Memory B cell (primary cell): ENCODE data around the gene HADH.
"Not testable (repeated sequence)": the region's sequence is repeated elsewhere in the genome, so short reads cannot be mapped to it uniquely, and the experiment has no call there.

Source experiments
- ATAC-seq: fragments of 150-1000 bp; cut with Tn5 transposase; 2 replicates; pipeline ENCODE4 v1.10.0; 2021; ENCODE audit warnings: low read depth, mild to moderate bottlenecking, moderate library complexity
- DNase-seq, 2 donors: peaks; one replicate each; pipeline ENCODE4 v3.0.0; 2022; ENCODE audit warnings: low spot score in 2 of 2
- H3K27ac Mint-ChIP-seq: one replicate; pipeline ENCODE4 v1.8.0; 2022; ENCODE audit warnings: mild to moderate bottlenecking, moderate library complexity, mixed read lengths
- H3K27me3 Mint-ChIP-seq: one replicate; pipeline ENCODE4 v1.8.0; 2022; ENCODE audit warnings: mixed read lengths
- H3K36me3 Mint-ChIP-seq: one replicate; pipeline ENCODE4 v1.8.0; 2022; ENCODE audit warnings: mild to moderate bottlenecking, mixed read lengths
- H3K4me1 Mint-ChIP-seq: one replicate; pipeline ENCODE4 v1.8.0; 2022; ENCODE audit warnings: mixed read lengths
- H3K4me3 Mint-ChIP-seq: one replicate; pipeline ENCODE4 v1.8.0; 2022; ENCODE audit warnings: mild to moderate bottlenecking, moderate library complexity, mixed read lengths
- H3K9me3 Mint-ChIP-seq: one replicate; pipeline ENCODE4 v1.8.0; 2022; ENCODE audit warnings: mixed read lengths

HADH gene

GRCh38 chr4:107989537-107990386, at the start of gene HADH:
Gene HADH, plus strand, starts transcription at chr4:107989889. Its CDS starts 44 bp downstream, at chr4:107989933.
- H3K4me1 Mint-ChIP-seq: peaks cover 40% of the 10 kb centered on the region
- DNase-seq (peak; percentile 93), ATAC-seq (peak; percentile 95)
- H3K27ac Mint-ChIP-seq: peak within 1 kb of the TSS; percentile 94
- peak within 1 kb of the TSS; percentile 96 for H3K4me3 Mint-ChIP-seq
- H3K36me3 Mint-ChIP-seq: no peaks in the 10 kb centered on the region
- H3K9me3 Mint-ChIP-seq: no peaks in the 10 kb centered on the region
- H3K27me3 Mint-ChIP-seq: no peaks in the 10 kb centered on the region

GRCh38 chr4:107945809-107946208, 43.9 kb upstream of the HADH start:
- no peaks in the 10 kb centered on the region for H3K9me3 Mint-ChIP-seq
- no peak for ATAC-seq
- no peak overlapping the region for H3K27ac Mint-ChIP-seq
- no peaks in the 10 kb centered on the region for H3K27me3 Mint-ChIP-seq
- no peak overlapping the region for H3K4me3 Mint-ChIP-seq
- DNase-seq: no peak
- peaks cover 44% of the 10 kb centered on the region for H3K36me3 Mint-ChIP-seq
- no peaks in the 10 kb centered on the region for H3K4me1 Mint-ChIP-seq

- peaks cover 6% of the 10 kb centered on the region for H3K9me3 Mint-ChIP-seq
- ATAC-seq (no peak), DNase-seq (no peak)
- H3K4me3 Mint-ChIP-seq: no peak overlapping the region
- no peaks in the 10 kb centered on the region for H3K27me3 Mint-ChIP-seq
- no peaks in the 10 kb centered on the region for H3K4me1 Mint-ChIP-seq
- no peak overlapping the region for H3K27ac Mint-ChIP-seq
- H3K36me3 Mint-ChIP-seq: peaks cover 47% of the 10 kb centered on the region
Observed at GRCh38 chr4:107950746-107951540, 38.7 kb upstream of the HADH start.

DNA sequence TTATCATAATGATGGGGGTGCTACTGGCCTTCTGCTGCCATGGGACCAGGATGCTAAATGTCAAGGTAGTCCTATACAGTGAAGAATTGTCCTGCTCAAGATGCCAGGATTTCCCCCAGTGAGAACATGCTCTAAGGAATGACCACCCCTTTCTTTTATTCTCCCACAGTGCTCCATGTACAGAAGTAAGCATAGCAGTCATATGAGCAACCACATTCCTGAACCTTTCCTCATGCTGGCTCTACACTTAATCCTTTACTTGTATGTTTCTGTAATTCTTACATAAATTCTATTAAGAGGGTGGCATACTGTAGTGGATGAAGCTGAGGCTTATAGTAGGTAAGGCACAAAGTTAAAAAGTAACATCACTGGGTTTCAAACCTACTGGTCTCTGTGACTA, 38.1 kb upstream of the HADH start:
- Mint-ChIP-seq H3K27me3 (no peaks in the 10 kb centered on the region), H3K4me3 (no peak overlapping the region), H3K27ac (no peak overlapping the region), H3K36me3 (peaks cover 49% of the 10 kb centered on the region), H3K9me3 (peaks cover 12% of the 10 kb centered on the region), H3K4me1 (no peaks in the 10 kb centered on the region)
- DNase-seq: no peak
- ATAC-seq: no peak

DNA sequence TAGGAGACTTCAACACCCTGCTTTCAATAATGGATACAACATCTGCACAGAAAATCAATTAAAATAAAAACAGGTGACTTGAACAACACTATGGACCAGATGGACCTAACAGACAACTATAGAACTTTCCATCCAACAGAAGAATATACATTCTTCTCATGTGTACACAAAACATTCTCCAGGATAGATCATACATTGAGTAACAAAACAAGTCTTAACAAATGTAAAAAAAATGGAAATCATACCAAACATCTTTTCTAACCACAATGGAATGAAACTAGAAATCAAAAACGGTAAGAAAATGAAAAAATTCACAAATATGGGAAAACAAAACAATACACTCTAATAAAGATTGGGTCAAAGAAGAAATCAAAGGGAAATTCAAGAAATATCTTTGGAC, 33.7 kb upstream of the HADH start:
- Mint-ChIP-seq H3K4me3 (no peak overlapping the region), H3K9me3 (peaks cover 19% of the 10 kb centered on the region), H3K36me3 (peaks cover 27% of the 10 kb centered on the region), H3K27ac (no peak overlapping the region), H3K27me3 (no peaks in the 10 kb centered on the region), H3K4me1 (no peaks in the 10 kb centered on the region)
- no peak for DNase-seq
- no peak for ATAC-seq

- no peak overlapping the region for H3K27ac Mint-ChIP-seq
- no peak for DNase-seq
- no peaks in the 10 kb centered on the region for H3K4me1 Mint-ChIP-seq
- ATAC-seq: peak; percentile 45
- no peak overlapping the region for H3K4me3 Mint-ChIP-seq
- no peaks in the 10 kb centered on the region for H3K36me3 Mint-ChIP-seq
- peaks cover 3% of the 10 kb centered on the region for H3K27me3 Mint-ChIP-seq
- no peaks in the 10 kb centered on the region for H3K9me3 Mint-ChIP-seq
Observed at GRCh38 chr4:107966903-107967302, 22.8 kb upstream of the HADH start.

GRCh38 chr4:107967519-107967918, 22.2 kb upstream of the HADH start:
- DNase-seq, ATAC-seq, H3K36me3 Mint-ChIP-seq, H3K27me3 Mint-ChIP-seq, H3K4me3 Mint-ChIP-seq, H3K27ac Mint-ChIP-seq, H3K4me1 Mint-ChIP-seq, H3K9me3 Mint-ChIP-seq: not testable (repeated sequence)

DNA sequence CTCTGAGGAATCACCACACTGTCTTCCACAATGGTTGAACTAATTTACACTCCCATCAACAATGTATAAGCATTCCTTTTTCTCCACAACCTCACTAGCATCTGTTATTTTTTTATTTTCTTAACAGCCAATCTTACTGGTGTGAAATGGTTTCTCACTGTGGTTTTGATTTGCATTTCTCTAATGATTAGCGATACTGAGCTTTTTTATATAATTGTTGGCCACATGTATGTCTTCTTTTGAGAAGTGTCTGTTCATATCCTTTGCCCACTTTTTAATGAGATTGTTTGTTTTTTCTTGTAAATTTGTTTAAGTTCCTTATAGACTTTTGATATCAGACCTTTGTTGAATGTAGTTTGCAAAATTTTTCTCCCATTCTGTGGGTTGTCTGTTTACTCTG, 21.8 kb upstream of the HADH start:
- not testable (repeated sequence) for H3K27ac Mint-ChIP-seq, H3K9me3 Mint-ChIP-seq, H3K4me1 Mint-ChIP-seq, DNase-seq, H3K27me3 Mint-ChIP-seq, H3K36me3 Mint-ChIP-seq, H3K4me3 Mint-ChIP-seq, ATAC-seq

DNA sequence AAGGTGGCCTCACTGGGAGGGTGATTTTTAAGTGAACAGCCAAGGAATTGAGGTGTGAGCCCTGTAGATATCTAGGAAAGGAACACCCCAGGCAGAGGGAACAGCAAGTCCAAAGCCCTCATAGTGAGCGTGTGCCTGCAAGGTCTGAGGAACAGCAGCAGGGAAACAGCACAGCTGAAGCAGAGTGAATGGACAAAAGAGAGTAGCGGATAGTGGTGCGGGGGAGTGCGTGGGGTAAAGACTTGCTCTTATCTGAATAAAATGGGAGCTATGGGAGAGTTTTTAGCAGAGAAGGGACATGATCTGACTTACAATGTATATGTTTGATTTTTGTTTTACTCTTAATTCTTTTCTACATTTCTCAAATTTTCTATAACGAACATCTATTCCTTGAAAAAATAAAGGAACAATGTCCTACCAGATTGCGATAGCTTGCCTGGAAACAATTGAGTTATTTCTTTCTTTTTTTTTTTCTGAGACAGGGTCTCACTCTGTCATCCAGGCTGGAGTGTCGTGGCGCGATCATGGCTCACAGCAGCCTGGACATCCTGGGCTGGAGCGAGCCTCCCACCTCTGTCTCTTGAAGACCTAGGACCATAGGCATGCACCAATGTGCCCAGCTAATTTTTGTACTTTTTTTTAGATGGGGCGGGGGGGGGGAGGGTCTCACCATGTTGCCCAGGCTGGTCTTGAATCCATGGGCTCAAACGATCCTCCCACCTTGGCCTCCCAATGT, 19.5 kb upstream of the HADH start:
- peaks cover 5% of the 10 kb centered on the region for H3K27me3 Mint-ChIP-seq
- no peaks in the 10 kb centered on the region for H3K9me3 Mint-ChIP-seq
- no peak overlapping the region for H3K27ac Mint-ChIP-seq

DNA sequence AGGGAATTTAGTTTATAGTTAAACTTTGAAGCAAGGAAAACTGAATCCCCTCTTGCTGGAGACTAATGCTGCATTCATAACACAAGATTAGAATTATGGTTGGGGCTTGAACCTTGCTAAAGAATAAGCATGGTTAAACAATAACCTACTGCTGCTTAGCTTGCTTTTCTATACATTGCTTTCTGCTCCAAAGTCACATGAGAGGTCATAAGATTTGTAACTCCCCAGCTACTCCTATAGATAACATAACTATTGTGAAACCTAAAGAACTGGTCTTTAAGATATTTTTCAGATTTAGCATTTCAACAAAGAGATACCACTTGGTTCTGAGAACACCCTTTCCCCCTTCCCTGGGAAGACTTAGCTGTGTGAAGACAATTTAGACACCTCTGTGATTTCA, 17.1 kb upstream of the HADH start:
- DNase-seq (no peak), ATAC-seq (no peak)
- Mint-ChIP-seq H3K27ac (no peak overlapping the region), H3K4me1 (no peaks in the 10 kb centered on the region), H3K9me3 (no peaks in the 10 kb centered on the region), H3K4me3 (no peak overlapping the region), H3K36me3 (no peaks in the 10 kb centered on the region), H3K27me3 (peaks cover 5% of the 10 kb centered on the region)

More for the DNA sequence above, 19.5 kb upstream of the HADH start:
- ATAC-seq (no peak), DNase-seq (no peak)
- Mint-ChIP-seq H3K36me3 (no peaks in the 10 kb centered on the region), H3K4me3 (no peak overlapping the region), H3K4me1 (no peaks in the 10 kb centered on the region)

- Mint-ChIP-seq H3K36me3 (no peaks in the 10 kb centered on the region), H3K9me3 (no peaks in the 10 kb centered on the region), H3K27ac (no peak overlapping the region), H3K4me3 (no peak overlapping the region), H3K4me1 (no peaks in the 10 kb centered on the region), H3K27me3 (peaks cover 5% of the 10 kb centered on the region)
- DNase-seq (no peak), ATAC-seq (no peak)
Observed at GRCh38 chr4:107974523-107974922, 15.2 kb upstream of the HADH start.

DNA sequence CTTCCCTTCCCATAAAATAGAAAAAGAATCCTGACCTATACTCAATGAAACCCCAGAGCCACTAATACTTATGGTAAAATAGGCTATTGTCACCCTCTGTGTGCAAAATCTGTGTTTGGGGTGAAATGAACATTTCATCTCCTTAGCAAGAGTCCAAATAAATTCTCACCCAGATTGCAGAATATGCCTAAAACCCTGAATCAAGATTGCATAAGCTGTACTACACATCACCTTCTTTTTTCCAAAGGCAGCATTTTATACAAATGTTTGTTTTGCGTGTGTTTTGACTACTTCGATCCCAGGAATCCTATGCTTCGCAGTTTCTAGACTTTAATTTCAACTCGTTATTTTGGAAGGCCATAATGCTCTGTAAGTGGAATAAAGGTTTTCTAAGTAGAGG, 12.2 kb upstream of the HADH start:
- H3K4me3 Mint-ChIP-seq: no peak overlapping the region
- H3K4me1 Mint-ChIP-seq: no peaks in the 10 kb centered on the region
- ATAC-seq (no peak), DNase-seq (no peak)
- H3K9me3 Mint-ChIP-seq: peaks cover 2% of the 10 kb centered on the region
- no peak overlapping the region for H3K27ac Mint-ChIP-seq
- H3K36me3 Mint-ChIP-seq: peaks cover 4% of the 10 kb centered on the region
- peaks cover 2% of the 10 kb centered on the region for H3K27me3 Mint-ChIP-seq

DNA sequence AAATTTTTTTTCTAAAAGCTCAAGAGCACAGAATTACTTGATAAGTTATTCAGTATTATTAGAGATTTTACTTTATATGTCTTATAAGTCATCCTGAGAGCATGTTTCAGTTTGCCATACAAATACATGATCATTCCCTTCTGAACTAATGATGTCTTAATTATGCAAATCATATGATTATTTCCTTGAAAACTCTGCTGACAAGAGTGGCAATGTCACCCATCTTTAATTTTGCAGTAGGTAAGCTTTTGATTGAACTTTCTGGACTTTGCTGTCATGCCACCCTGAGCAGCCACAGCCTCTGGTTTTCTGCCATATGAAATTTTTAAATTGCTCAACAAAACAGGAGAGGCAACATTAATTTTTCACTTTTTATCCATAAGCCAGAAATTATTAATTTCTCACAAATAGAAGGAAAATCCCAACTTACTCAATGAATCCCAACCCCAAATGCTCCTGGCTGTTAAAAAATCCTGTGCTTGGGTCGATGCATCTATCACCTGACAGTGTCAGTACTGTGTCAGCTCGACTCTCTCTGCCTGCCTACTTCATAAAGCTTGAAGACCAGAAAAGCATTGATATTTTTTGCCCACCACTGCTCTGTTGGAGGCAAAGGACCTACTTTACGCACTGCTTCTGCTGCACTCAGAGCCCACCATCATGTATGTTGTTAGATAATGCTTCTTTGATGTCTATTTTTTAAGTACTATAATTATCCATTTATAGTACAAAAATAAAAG, 11.6 kb upstream of the HADH start:
- Mint-ChIP-seq H3K9me3 (peaks cover 2% of the 10 kb centered on the region), H3K4me1 (no peaks in the 10 kb centered on the region), H3K4me3 (no peak overlapping the region), H3K27me3 (no peaks in the 10 kb centered on the region), H3K27ac (no peak overlapping the region), H3K36me3 (peaks cover 4% of the 10 kb centered on the region)
- ATAC-seq: no peak
- DNase-seq: no peak
